OCI-LY1 (cell line): ENCODE data around the gene CDKN2B-AS1.

ENCODE experiments used
- EZH2 ChIP-seq: fragments of 200-600 bp; sonication (generic), shearing (Covaris generic); IDR thresholded peaks from 2 replicates; pipeline ENCODE4 v1.8.0; 2017; ENCODE audit warnings: borderline replicate concordance, mixed run types, mild to moderate bottlenecking, antibody characterized with exemption, low read length, moderate library complexity, mixed read lengths
- TF ChIP-seq, protein P1 (sequence below): fragments of 200-600 bp; sonication (generic), shearing (Covaris generic); IDR thresholded peaks from 2 replicates; pipeline ENCODE4 v1.5.1; 2017; ENCODE audit warnings: mild to moderate bottlenecking, antibody characterized with exemption, low read length, moderate library complexity, mixed read lengths

DNA sequence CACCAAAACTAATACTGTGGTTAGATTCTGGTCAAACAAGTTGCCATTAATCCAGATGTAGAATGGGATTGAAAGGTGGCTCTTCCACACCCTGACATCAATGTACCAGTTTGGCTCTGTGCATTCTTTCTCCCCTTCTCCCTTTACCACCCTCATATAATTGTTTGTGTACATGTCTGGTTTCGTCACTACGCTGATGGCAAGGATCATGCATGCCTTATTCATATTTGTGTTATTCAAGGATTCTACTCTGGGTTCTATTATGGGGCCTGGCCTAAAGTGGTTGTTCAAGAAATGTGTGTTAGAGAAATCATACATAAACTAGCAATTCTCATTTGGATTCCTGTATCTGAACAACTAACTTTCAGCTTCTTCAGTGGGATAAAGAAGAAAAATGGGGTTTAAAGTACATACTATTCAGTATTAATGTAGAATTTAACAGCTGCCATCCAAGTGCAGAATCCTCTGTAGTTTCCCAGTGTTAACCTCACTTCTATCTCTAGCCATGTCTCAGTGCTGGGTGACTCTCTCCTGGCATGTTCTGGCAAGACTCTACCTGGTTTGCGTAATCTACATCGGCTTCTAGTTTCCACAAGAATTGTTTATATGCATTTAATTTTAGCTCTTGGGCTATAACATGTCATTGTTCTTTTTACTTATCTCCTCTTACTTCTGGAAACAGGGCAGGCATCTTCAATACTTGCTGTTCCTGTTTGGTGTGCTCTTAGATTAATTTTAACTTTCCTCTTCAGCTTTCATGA lies 42.5 kb downstream of the CDKN2B-AS1 start:
- TF ChIP-seq, protein P1, sequence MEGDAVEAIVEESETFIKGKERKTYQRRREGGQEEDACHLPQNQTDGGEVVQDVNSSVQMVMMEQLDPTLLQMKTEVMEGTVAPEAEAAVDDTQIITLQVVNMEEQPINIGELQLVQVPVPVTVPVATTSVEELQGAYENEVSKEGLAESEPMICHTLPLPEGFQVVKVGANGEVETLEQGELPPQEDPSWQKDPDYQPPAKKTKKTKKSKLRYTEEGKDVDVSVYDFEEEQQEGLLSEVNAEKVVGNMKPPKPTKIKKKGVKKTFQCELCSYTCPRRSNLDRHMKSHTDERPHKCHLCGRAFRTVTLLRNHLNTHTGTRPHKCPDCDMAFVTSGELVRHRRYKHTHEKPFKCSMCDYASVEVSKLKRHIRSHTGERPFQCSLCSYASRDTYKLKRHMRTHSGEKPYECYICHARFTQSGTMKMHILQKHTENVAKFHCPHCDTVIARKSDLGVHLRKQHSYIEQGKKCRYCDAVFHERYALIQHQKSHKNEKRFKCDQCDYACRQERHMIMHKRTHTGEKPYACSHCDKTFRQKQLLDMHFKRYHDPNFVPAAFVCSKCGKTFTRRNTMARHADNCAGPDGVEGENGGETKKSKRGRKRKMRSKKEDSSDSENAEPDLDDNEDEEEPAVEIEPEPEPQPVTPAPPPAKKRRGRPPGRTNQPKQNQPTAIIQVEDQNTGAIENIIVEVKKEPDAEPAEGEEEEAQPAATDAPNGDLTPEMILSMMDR = no peak
- no peak for TF ChIP-seq EZH2
